SKM-1 (cell line): ENCODE results near the gene TMEM30A.

Source experiments
- DNase-seq: peaks from one replicate; lab custom pipeline; 2025; ENCODE audit not compliant: unreplicated experiment; lab: John Stamatoyannopoulos, UW

The TMEM30A gene

GRCh38 chr6:75284632-75285282, at the start of gene TMEM30A:
Gene TMEM30A (minus strand): TSS chr6:75284792. CDS start chr6:75284638, 154 bp downstream.
- DNase-seq, result peak; percentile 97

- no peak for DNase-seq
Measured at GRCh38 chr6:75333676-75334200, 49.1 kb upstream of the TMEM30A start.

DNA sequence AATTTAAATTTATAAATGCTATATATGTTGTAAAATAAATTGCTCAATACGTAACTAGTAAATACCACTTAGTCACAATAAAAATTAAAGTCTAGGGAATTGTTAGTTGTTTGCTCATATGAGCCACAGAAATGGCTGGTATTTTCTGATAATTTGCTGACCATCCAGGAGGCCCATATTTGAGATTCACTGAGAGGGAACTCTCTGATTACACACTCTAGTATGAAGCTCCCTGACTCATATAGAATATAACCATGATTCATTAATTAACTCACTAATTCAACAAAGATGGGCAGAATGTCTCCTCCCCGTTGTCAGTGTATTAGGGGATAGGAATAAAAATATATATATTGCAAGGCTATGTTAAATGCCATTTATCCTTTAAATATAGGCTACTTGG, 46.6 kb upstream of the TMEM30A start:
- no peak for DNase-seq

- no peak for DNase-seq
Measured at GRCh38 chr6:75329703-75330102, 45.1 kb upstream of the TMEM30A start.

DNA sequence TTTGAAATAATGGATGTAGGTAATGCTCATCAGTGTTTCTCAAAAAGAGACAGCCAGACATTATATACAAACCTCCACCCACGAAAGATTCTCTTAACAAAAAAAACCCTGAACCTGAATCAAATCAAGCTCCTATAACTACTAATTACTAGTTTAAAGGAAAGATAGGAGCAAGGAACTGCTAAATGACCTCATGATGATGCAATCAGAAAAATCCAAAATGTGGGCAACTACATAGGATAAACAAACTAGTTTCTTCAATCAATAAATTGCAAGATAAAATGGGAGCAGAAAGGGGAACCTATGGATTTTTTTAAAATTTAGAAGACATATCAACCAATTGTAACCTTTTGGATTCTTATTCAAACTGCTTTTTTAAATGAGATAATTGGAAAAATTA, 43.2 kb upstream of the TMEM30A start:
- no peak for DNase-seq

GRCh38 chr6:75326557-75327258, 42.1 kb upstream of the TMEM30A start:
- no peak for DNase-seq

- no peak for DNase-seq
Measured at GRCh38 chr6:75318900-75319299, 34.3 kb upstream of the TMEM30A start.

DNA sequence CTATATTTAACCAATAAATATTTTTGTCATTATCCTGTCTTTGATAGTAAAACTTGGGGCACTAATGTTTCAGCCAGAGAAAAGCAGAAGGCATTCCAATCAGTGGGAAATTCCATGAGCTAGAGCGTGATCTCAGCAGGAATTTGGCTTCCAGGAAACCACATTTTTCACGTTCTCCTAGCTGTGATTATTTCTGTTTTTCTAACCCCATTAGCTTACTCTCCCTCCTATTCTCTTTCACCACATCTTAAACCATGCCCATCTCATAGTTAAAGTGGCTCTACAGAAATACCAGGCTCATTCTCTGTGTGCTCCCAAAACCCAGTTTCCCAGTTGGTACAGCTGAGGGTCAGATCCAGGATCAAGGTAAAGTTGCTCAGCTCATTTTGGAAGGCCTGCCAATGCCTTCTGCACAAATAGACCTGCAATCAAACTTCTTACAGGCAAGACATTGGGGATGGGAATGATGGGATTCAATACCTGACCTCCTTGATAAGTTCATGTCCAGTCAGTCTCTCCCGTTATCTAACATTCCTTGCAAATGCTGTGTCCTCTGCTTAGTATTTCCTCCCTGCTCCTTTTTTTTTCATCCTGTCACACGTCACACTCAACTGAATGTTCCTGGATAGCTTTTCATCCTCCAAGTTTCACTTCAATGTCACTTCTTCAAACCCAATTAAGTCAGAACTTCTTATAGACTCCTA, 33.1 kb upstream of the TMEM30A start:
- no peak for DNase-seq

- DNase-seq, result no peak
Measured at GRCh38 chr6:75315978-75316377, 31.4 kb upstream of the TMEM30A start.

DNA sequence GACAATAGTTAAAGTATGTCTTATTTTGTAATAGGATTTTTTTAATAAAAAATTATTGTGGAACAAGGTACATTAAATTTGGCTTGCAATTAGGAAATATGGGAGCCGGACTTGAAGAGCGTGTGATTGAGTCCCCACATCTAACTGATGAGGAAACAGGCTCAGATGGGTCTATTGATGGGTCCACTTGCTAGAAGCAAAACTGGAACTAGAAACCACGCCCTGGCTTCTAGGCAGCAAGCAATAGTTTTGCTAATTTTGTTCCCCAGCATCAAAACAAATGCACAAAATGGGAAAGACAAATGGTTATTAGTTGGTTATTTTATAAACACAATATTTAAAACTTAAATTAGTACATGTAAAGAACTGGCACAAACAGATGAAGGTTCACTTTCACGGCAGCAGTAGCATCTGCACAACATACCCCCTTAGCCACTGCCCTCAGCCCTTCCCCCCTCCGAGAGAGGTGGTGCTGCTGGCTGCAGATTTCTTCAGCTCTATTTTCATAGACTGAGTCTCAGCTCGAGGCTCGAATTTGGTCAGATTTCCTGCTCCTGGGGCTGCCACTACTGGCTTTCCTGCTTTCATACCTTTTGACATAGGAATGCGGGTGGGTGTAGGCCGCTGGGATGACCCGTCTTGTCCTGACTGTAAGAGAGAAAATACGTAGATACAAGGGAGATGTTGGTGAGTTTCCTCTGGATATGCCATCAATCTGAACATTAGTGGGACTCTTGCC, 23.8 kb upstream of the TMEM30A start:
- no peak for DNase-seq

DNA sequence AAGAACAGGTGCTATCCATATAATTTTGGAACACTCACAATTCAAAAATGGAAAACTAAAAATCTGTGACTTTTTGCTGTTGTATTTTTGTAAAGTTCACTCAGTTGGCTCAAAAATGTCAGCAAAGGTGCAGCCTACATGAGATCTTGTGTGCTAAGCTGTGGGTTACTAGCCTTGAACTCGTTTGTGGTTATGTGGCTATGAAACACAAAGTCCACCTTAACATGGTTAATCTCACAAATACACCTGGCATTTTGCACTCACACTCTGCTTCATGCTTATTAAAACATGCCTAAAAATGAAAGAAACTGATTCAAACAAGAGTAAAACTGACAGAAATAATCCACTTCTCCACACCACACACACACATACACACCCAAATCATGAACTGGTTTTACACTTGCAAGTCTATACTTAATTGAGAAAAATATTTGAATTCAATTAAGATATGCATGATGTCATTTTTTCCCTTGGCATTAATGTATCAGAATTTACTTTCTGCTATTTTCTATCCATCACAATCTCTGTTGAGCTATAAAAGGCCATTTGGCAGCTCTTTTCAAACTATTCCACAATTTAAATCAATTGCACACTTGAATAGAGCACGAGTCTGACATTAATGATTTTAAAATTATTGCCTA, 22.9 kb upstream of the TMEM30A start:
- DNase-seq, result no peak

GRCh38 chr6:75306064-75306463, 21.5 kb upstream of the TMEM30A start:
- no peak for DNase-seq

- DNase-seq, result no peak
Measured at GRCh38 chr6:75305573-75305972, 21.0 kb upstream of the TMEM30A start.

DNA sequence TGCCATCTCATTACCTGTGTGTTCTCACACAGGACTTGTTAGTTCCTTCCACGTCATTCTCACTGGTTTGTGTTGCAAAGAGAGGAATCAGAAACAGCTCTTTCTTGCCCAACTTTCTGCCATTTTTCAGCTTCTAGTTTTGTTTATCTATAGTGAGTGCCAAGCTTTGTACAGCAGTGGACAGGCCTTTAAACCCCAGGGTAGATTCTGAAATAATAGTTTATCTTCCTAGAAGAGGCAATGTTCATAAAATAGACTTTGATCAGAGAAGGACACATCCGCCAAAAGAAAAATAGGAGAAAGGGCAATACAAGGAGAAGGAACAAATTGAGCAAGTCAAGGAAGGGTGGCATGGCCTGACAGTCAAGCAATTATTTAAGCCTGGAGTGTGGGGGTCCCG, 17.7 kb upstream of the TMEM30A start:
- no peak for DNase-seq

DNA sequence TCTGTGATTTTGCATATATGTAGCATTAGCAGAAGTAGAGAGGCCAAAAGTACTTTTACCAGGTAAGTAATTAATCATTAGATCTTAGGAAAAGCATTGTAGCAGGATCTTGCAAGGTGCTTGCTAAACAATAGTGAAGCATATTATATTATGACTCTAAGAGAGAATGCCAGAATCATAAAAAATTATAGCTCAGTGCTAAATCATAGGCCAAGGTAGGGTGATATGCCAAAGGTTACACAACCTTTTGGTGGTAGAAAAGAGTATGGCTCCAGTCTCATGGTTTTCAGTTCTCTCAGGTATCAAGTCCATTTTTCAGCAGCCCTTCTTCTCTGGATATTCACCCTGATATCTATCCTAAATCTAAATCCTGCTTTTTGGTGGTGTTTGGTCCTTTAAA, 16.9 kb upstream of the TMEM30A start:
- DNase-seq, result no peak

DNA sequence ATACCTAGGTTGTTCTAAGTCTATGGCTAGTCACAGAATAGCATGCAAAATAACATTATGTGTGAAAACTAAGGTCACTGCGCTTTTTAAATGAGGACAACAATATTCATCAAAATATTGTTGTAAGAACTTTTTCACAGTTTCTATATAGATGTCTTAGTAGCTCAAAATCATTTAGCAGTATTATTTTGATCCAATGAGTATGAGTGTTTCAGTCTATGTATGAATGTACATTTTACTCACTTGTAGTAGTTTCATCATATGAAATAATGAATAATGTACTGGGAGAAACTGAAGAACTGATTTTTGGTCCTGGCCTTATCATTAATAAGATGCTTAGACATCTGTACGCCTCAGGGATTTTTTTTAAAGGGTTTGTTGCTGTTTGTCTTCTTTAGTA, 16.5 kb upstream of the TMEM30A start:
- no peak for DNase-seq

- DNase-seq, result no peak
Measured at GRCh38 chr6:75300531-75300855, 15.9 kb upstream of the TMEM30A start.

DNA sequence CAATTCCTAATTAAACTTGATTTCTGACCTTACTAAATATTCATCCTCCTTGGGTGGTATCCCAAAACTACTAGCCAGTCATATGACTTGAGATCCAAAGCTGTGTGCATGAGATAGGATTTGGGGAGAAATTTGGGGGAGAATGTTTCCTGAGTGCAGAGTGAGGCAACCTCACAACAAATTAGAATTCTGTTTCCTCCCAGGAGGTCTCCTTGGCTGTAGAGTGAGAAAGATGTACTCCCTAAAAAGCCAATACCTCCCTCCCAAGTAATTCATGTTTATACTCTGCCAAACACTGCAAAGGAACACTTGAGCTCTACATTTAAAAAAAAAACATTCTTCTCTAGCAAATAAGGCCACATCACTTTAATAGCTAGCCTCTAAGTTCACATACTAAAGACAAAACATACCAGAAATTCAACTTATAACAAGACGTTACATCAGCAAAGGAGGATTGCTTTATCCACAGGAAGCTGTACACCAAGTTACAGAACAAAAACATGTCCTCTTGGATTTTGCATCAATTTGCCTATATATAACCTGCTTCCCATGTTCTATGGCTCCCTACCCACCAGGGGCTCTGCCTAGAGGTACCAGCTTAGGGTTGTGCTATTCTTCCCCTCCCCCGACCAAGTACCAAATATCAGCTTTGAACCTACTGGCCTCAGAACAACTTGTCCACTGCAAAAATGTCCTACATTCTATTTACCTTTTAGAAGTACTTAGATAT, 15.4 kb upstream of the TMEM30A start:
- DNase-seq, result no peak

DNA sequence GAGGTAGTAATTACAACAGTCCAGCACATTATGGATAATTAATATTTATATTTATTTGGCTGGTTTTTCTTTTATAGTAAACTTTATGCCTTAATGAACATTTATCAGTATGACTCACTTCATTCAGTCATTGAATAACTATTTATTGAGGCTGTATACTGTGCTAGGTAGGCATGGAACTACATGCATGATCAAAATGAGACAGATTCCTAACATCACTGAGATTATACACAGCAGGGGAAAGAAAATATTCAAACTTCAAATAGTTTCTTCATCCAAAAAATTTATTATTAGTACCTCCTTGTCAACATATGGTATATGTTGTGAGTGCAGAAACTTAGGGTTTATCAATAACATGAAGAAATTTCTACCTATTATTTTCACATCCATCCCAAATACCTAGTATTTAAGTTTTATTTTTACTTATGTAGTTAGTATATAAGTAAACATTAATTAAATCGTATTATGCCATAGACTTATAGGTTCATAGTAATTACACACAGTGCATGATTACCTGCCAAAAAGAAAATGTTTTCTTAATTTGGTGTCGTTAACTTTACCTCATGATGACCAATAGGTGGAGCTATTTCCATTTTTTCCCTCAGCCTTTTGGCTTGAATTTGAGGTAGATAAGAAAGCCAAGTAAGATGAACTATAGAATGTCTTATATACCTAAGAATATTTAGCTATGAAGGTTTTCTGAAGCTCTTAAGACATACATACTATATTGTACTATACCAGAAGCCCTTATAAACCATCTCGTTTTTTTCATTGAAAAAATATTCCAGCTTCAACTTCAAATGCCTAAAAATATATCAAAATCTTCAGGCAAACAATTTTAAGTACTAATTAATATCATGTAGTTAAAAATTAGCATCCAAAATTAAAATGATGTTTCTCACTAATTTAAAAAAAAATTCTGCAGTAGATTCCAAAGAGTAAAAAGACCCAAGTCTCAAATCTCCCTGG, 12.5 kb upstream of the TMEM30A start:
- peak; percentile 40 for DNase-seq
